HG02678 (cell line): ENCODE measurements around the gene PLEKHO2.

ENCODE experiments used
- ATAC-seq: cut with Tn5 transposase; IDR thresholded peaks from one replicate; pipeline ENCODE4 v1.9.1; 2021; ENCODE audit warnings: mild to moderate bottlenecking, moderate library complexity; ENCODE audit not compliant: unreplicated experiment

Gene PLEKHO2

DNA sequence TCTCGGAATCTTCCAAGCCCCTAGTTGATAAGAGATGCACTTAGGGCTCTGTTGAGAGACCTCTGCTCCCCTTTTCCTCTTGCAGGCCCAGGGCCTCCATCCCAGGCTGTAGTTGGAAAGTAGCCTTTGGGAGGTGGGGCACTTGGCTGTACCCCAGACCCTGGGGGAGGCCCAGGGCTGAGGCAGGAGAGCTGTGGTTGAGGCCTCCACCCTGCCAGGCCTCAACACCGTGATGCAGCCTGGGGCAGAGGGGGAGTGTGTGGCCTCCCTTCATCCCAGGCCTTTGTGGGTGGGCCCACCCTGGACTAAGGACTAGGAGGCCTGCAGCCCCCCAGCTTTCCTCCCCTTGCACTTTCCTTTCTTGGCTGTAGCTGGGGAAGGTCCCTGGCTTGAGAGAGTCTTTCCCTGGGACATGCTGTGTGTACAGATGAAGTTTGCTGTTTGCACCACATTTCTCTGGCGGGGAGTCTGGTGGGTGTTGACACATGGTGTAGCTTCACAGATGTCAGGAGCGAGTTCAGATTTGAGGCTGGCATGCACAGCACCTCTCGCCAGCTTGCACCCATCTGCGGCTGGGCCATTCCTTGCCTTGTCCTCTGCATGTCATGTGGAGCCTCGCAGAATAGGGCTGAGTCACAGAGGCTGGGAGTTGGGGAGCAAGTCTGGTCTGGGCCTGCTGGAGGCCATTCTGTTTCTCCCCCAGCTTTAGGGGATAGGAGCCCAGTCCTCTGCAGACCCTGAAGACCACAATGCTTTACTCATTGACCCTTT is 13.7 kb downstream of the PLEKHO2 start:
- ATAC-seq: no peak

DNA sequence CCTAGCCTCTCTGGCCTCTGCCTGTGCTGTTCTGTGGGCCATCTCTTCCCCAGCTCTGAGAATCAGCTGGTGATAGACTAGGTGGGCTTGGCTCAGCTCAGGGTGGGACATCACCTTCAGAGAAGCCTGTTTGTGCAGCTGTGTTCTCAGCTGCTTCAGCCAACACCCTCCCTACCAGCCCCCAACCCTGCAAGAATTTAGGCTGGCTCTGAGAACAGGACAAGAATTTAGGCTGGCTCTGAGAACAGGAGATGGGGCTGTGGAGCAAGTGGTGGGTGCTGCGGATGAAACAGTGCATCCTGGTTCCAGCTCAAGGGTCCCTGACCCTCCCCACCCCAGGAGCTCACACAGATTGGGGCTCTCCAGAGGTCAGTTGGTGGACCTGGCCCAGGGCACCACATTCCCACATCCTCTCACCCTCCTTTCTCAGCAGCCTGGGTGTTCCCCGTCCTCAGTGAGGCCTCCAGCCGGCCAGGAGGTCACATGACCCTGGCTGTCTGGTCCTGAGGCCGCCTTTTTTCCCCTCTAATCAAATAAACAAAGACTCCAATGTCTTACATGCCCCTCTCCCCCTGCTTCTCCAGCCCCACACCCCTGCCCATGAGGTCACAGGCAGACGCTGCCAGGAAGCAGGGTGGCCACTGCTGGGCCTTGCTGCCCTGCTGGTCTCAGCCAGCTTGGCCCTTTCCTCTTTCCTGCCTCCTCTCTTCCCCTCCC is 14.9 kb downstream of the PLEKHO2 start:
- no peak for ATAC-seq

DNA sequence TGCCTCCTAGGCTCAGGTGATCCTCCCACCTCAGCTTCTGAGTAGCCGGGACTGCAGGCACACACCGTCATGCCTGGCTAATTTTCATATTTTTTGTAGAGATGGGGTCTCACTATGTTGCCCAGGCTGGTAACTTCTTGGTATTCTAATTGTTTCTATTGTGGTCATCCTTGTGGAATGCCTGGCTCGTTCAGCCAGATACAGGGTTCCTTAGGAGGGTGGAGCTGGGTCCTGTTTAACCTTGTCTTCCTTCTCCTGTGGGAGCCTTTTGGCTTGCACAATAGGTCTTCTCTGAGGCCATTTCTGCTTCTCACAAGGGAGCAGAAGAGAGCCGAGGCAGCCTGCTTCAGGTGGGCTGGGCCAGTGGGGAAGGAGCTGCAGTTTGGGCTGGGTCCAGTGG is 15.7 kb downstream of the PLEKHO2 start:
- no peak for ATAC-seq

DNA sequence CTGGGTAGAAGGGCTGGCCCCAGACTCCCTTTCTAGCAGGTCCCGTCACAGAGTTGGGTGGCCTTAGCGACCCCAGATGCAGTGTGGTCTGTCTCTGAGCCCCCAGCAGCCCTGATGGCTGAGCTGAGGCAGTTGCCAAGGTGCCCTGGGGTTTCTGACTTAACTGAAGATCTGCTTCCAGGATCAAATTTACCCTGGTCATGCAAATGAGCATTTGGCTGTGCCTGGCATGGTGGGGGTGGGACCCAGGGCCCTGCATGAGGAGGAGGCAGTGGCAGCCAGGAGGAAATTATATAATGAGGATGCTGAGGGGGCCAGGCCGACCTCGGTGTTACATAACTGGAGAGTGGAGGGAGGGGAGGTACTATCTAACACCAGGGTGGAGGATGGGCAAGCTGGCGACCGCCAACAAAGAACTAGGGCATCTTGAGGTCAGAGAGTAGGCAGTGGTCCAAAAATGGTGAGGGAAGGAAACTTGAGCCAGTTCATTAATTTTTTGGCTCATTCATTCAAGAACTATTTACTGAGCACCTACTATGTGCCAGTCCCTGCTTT is 16.4 kb downstream of the PLEKHO2 start:
- ATAC-seq: no peak

DNA sequence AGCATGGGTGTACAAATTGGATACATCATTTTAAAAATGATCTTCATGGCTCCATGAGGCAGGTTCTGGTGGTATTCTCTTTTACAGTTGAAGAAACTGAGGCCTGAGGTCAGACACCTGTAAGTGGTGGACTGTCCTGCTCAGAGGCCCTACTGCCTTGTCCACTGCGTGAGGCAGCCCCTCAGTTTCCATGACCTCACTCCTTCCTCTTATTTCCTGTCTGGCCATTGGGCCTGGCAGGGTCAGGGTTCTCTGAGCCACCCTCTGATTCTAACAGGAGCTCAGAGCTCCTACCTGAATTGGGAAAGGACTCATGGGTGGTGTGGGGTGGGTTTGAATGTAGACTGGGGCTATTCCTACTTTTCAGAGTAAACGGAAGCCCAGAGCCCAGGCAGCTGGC is 17.5 kb downstream of the PLEKHO2 start:
- ATAC-seq: no peak

DNA sequence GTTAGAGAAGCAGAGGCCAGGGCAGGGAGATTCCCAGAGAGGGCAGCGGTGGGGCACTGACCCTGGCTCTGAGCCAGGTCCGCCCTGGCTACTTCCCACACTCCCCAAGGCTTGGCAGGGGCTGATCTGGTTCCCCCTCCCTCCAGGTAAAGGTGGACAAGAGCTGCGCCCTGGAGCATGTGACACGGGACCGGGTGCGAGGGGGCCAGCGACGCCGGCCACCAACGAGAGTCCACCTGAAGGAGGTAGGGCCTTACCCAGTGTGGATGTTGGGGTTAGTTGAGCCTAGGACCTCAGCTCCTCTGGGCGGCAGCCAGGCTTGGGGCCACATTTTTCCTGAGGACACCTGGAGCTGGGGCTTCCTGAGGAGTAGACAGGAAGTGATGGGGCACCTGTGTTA is 19.6 kb downstream of the PLEKHO2 start:
- ATAC-seq: no peak

DNA sequence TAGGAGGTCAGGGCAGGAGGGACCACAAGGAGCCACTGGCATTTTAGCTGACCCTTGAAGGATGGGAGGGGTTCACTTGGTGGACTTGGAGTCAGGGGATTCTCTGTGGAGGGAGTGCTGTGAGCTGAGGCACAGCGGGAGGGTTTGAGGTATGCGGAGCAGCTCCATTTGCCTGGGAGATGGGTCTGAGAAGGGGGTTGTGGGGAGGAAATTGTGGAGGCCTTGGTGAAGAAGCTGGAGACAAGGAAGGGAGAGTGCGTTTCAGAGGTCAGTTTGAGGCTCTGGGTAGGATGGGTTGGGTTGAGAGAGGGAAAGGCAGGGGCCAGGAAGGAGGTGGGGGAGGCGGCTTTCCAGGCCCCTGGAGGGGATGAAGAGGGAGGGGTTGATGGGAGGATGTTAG is 20.2 kb downstream of the PLEKHO2 start:
- ATAC-seq: no peak

DNA sequence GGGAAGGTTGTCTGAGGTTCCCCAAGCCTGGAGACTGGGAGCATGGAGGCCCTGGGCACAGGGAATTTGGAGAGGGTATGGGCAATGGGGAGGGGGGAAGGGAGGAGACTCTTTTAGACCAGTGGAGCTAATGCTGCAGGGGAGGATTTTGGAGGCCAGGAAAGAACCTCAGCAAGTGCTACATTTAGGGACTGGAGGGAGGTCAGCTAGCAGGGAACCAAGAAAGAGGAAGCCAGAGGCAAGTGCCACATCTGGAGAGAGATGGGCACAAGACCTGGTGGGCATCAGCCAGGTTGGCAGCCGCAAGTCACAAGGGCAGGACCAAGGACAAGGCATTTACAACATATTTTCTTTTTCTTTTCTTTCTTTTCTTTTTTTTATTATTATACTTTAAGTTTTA is 20.7 kb downstream of the PLEKHO2 start:
- ATAC-seq: no peak

DNA sequence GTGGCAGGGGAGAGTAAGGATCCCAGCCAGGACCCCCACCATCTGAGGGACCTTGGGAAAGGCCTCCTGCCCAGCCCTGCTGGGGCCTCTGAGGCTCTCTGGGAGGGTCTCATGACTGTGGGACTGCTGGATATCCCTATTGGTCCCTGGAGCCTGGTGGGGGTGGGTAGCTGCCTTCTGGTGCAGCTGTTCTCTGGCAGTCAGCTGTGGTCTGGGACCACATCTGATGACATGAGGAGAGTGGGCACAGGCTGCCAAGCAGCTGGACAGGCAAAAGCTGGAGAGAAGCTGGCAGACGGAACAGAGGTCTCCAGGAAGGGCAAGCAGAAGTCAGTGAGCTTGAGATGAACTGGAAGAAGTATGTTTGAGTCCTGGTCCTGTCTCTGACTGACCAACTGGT is 22.4 kb downstream of the PLEKHO2 start:
- ATAC-seq: no peak

DNA sequence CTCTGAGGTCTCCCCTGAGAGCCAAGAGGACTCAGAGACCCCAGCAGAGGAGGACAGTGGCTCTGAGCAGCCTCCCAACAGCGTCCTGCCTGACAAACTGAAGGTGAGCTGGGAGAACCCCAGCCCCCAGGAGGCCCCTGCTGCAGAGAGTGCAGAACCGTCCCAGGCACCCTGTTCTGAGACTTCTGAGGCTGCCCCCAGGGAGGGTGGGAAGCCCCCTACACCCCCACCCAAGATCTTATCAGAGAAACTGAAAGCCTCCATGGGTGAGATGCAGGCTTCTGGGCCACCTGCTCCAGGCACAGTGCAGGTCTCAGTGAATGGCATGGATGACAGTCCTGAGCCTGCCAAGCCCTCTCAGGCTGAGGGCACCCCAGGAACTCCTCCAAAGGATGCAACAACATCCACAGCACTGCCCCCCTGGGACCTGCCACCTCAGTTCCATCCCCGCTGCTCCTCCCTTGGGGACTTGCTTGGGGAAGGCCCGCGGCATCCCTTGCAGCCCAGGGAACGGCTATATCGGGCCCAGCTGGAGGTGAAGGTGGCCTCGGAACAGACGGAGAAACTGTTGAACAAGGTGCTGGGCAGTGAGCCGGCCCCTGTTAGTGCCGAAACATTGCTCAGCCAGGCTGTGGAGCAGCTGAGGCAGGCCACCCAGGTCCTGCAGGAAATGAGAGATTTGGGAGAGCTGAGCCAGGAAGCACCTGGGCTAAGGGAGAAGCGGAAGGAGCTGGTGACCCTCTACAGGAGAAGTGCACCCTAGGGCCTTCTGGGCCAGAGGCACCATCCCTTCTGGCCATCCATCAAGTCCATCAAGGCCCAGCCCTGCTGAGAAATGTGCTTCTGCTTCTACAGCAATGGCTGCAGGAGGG is 23.6 kb downstream of the PLEKHO2 start:
- peak; percentile 52 for ATAC-seq

DNA sequence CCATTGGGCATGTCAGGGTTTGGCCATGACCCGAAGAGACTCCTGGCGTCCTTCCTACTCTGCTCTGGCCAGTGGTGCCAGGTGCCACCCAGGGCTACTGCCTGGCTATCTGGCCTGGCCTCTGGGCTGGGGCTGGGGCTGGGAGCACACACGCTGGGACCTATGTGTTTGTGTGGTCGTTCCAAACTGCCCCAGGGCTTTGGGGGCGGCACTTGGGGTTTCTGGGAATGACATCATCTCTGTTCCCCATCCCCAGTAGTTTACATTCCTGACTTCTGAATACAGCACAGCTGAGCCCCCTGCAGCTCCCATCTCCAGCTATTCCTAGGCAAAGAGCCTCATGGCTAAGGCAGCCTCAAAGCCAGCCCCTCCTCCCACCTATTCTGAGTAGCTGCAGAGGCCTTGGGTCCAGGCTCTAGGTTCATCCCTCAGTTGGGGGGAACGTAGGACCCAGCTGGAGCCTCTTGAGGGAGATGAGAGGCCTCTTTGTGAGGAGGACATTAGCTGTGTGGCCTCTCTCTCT is 24.3 kb downstream of the PLEKHO2 start:
- no peak for ATAC-seq

DNA sequence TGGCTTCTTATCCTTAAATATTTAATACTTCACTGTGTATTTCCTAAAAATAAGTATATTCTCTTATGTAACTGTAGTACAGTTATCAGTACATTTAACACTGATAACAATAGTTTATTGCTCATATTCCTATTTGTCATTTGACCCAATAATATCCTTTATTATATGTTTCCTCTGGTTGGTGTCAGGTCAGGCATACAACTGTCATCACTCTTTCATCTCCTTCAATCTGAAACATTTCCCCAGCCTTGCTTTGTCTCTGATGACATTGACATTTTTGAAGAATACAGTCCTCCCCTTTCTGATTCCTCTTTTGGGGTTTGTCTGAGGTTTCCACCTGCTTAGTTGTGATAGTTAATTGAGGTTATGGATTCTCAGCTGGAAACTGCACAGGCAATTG is 27.8 kb downstream of the PLEKHO2 start:
- no peak for ATAC-seq

DNA sequence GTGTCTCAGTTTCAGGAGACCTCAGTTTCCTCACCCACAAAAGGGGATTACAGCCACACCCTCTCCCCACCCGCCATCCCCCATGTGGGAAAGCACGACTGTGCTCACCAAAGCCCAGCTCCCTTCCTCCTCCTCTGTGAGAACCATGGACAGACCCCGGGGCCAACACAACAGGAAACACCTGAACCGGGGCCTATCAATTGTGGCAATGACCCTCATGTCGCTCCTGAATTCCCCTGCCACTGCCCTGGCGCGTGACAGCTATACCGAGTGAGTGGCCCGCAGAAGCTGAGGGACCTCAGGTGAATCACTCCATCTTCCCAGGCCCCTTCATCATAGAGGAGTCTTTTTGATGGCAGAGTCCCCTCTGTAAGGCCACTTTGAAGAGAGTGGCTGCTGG is 28.6 kb downstream of the PLEKHO2 start:
- no peak for ATAC-seq

DNA sequence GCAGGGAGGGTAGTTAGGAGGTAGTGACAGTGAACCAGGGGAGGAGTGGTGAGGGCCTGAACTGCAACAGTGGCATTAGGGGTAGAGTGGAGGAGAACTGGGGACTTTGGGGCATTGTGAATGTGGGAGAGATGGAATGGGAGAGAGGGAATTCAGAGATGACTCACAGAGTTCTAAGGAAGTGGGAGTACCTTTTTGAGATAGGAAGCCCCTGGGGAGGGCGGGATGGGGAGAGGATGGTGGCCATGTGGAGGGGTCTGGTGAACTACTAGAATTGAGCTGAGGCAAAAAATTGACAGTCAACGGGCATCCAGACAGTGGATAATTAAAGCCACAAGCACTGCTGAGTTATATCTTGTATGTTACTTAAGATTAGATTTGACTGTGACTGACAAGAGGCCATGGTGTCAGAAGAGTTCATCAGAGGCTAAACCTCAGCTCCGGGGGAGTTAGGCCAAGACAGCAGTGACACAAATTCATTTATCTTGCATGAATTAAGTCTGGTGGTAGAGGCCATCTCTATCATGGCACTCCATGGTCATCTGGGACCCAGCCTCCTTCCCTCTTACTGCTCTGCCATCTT is 34.0 kb downstream of the PLEKHO2 start:
- no peak for ATAC-seq

DNA sequence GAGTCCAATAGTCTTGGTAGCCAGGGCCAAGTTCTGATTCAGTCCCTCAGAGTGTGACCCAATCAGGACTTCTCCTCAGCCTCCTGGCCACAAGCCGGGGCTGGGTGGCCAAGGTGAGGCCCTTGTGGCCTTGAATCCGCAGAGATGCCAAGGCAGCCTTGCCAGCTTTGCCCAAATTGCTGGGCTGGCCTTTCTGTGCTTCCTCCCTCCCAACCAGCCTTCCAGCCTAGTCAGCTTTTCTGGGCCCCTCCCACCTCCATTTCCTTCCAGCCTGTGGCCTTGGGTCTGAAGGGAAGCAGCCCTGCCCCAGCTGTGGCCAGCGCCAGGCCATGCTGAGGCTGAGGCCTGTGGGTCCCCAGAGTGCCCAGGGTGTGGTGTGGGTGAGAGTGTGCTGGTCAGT is 35.7 kb downstream of the PLEKHO2 start:
- no peak for ATAC-seq

DNA sequence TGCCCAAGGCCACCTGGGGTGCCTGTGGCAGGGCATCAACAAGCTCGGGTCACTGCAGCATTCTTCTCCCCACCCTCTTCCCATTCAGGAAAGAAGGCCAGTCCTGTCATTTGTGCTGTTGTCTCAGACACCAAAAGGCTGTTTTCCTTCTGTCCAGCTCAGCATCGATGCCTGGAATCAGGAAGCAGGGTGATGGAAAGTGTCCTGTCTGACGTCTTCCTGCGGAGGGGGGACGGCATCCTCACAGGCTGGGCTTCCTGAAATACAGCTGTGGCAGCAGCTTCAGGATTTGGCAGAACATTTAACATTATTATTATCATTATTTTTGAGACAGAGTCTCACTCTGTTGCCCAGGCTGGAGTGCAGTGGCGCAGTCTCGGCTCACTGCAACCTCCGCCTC is 37.0 kb downstream of the PLEKHO2 start:
- no peak for ATAC-seq

DNA sequence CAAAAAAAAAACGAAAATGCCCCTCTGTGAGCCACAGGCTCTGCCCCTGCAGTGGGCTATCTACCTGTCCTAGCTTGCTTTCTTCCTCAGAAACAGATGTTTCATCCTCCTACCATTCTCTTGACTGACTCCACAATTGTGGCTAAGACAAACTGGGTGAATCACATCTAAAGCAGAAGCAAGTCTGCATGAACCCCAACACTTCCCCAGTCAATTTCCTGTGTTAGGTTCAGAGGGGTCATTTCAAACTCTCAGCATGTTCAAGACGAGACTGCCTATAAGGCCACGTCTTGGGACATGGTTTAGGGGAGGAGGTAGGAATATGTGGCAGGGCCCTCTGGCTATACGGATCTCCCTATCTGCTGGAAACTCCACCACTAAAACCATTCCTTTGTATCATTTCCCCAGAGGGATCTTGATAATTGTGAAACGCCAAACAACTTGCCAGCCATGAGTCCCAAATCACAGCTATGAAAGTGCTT is 41.4 kb downstream of the PLEKHO2 start:
- no peak for ATAC-seq

DNA sequence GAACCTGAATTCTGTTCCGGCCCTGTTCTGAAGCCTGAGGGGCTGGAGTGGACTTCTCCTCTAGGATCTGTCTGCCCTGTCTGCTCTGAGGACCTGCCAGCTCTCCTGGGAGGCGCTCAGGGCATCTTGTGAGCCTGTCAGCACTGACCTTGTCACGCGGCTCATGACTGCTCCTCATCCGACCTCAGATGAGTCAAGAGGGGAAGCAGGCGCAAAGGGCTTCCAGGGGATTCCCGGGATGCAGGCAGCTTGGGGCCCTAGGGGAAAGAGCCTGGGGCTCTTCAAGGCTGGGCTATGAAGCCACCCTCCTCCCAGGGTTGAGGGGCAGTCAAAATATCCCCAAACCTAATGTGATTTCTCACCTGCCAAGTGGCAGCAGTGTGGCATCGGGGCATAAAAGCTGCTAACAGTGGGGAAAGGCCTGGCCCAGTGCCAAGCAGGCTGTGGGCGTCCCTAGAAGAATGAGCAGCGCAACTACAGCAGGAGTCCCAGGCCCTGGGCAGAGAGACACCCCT is 42.3 kb downstream of the PLEKHO2 start:
- peak; percentile 71 for ATAC-seq

DNA sequence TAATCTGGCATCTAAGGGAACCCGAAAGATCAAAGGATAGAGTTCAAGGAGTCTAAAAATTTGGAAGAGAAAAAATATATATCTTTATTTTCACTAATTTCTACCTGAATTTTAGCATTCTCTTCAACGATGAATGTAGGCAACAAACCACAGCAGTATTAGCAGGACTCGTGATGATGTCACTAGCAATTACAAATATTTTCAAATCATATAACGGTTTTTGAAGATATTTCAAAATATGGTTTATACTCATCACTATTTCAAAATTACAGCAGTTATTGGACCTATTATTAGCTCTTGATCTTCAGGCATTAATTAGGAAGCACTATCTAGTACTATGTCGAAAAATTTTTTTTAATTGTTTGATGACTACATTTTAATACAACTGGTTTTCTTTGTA is 43.0 kb downstream of the PLEKHO2 start:
- no peak for ATAC-seq

DNA sequence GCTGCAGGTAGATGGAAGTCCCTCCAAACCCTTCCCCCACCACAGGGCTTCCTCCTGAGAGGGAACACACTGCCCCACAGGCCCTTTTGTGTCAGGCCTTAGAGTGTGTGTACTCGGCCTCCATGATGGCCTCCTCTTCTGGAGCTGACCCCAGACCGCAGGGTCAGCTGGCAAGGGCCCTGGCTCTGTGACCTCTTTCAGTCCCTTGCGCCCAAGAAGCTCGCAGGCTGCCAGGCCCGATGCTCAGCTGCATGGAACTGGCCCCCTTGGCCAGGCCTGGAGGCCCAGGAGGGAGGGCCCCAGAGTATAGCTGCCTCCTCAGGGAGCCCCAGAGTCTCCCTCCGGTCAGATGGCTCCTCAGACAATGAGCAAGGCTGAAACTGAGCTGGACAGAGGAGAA is 46.6 kb downstream of the PLEKHO2 start:
- no peak for ATAC-seq
